OCI-LY3 (cell line): ENCODE data around the gene CACNB1.

ENCODE experiments used
- EZH2phosphoT487 ChIP-seq: fragments of 200-600 bp; shearing (Covaris generic); IDR thresholded peaks from 2 replicates; pipeline ENCODE4 v1.6.1; 2018; ENCODE audit warnings: antibody characterized with exemption, mixed run types, low read depth
- TF ChIP-seq, protein P1 (sequence below): fragments of 200-600, 300-600 bp; sonication (generic); IDR thresholded peaks from 2 replicates; pipeline ENCODE4 v1.5.1; 2014; ENCODE audit warnings: antibody characterized with exemption, low read length, low read depth

DNA sequence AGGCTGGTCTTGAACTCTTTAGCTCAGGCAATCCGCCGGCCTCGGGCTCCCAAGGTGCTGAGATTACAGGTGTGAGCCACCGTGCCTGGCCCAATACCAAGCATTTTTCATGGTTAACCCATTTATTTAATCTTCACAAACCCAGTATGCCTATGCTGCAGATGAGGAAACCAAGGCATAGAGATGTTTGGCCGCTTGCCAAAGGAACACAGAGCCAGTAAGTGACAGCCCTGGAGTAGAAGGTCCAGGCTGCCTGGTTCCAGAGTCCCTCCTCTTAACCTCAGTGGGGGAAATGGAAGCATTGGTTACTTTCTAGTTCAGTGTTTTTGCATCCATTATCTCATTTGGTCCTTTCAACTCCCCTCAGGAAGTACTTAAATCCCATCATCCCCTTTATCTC lies 16.2 kb downstream of the CACNB1 start:
- TF ChIP-seq, protein P1, sequence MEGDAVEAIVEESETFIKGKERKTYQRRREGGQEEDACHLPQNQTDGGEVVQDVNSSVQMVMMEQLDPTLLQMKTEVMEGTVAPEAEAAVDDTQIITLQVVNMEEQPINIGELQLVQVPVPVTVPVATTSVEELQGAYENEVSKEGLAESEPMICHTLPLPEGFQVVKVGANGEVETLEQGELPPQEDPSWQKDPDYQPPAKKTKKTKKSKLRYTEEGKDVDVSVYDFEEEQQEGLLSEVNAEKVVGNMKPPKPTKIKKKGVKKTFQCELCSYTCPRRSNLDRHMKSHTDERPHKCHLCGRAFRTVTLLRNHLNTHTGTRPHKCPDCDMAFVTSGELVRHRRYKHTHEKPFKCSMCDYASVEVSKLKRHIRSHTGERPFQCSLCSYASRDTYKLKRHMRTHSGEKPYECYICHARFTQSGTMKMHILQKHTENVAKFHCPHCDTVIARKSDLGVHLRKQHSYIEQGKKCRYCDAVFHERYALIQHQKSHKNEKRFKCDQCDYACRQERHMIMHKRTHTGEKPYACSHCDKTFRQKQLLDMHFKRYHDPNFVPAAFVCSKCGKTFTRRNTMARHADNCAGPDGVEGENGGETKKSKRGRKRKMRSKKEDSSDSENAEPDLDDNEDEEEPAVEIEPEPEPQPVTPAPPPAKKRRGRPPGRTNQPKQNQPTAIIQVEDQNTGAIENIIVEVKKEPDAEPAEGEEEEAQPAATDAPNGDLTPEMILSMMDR, result no peak
- TF ChIP-seq EZH2phosphoT487, result no peak
